ENCODE data around the gene RYR3.

RYR3 gene

GRCh38 chr15:33454996-33455395 is 144.2 kb downstream of the RYR3 start:
- H3K27ac ChIP-seq: no peak overlapping the region

GRCh38 chr15:33458421-33458820 is 147.7 kb downstream of the RYR3 start:
- no peak overlapping the region for H3K27ac ChIP-seq

More at GRCh38 chr15:33454996-33455395, 144.2 kb downstream of the RYR3 start:
- TF ChIP-seq CTCF (IDR thresholded peaks at IDR 0.05) (no peak), ZFX (IDR thresholded peaks at IDR 0.05; ENCODE audit: borderline replicate concordance) (no peak)

GRCh38 chr15:33460166-33460805 is 149.5 kb downstream of the RYR3 start:
- no peak for TF ChIP-seq ZFX (IDR thresholded peaks at IDR 0.05; ENCODE audit: borderline replicate concordance)
- no peak for TF ChIP-seq CTCF (IDR thresholded peaks at IDR 0.05)
- no peak overlapping the region for H3K27ac ChIP-seq

More at GRCh38 chr15:33458421-33458820, 147.7 kb downstream of the RYR3 start:
- TF ChIP-seq ZFX (IDR thresholded peaks at IDR 0.05; ENCODE audit: borderline replicate concordance): no peak
- no peak for TF ChIP-seq CTCF (IDR thresholded peaks at IDR 0.05)

GRCh38 chr15:33461671-33462070 is 150.9 kb downstream of the RYR3 start:
- no peak for TF ChIP-seq ZFX (IDR thresholded peaks at IDR 0.05; ENCODE audit: borderline replicate concordance)
- no peak for TF ChIP-seq CTCF (IDR thresholded peaks at IDR 0.05)
- no peak overlapping the region for H3K27ac ChIP-seq

- no peak for TF ChIP-seq ZFX (IDR thresholded peaks at IDR 0.05; ENCODE audit: borderline replicate concordance)
- no peak for TF ChIP-seq CTCF (IDR thresholded peaks at IDR 0.05)
- H3K27ac ChIP-seq: no peak overlapping the region
Observed at GRCh38 chr15:33467146-33467815, 156.5 kb downstream of the RYR3 start.

GRCh38 chr15:33467816-33468163 is 157.0 kb downstream of the RYR3 start:
- H3K27ac ChIP-seq: no peak overlapping the region
- TF ChIP-seq ZFX (IDR thresholded peaks at IDR 0.05; ENCODE audit: borderline replicate concordance) (no peak), CTCF (IDR thresholded peaks at IDR 0.05) (no peak)

GRCh38 chr15:33468740-33469139 is 158.0 kb downstream of the RYR3 start:
- no peak for TF ChIP-seq CTCF (IDR thresholded peaks at IDR 0.05)
- TF ChIP-seq ZFX (IDR thresholded peaks at IDR 0.05; ENCODE audit: borderline replicate concordance): no peak
- H3K27ac ChIP-seq: no peak overlapping the region
